NB4 (cell line): ENCODE data around the gene ZNF516.

ENCODE experiments used
- DNase-seq: peaks from one replicate; pipeline ENCODE4 v3.0.0; 2010; ENCODE audit warnings: low read depth
- H3K4me3 ChIP-seq: one replicate; pipeline ENCODE4 v1.5.1; 2011; ENCODE audit warnings: mild to moderate bottlenecking, low read depth, low read length, moderate library complexity
- CTCF ChIP-seq: IDR thresholded peaks from one replicate; pipeline ENCODE4 v1.5.1; 2012; ENCODE audit warnings: low read depth, low read length
- MAX ChIP-seq: IDR thresholded peaks from 2 replicates; pipeline ENCODE4 v1.6.1; 2011; ENCODE audit warnings: low read depth, low read length
- MYC ChIP-seq: IDR thresholded peaks from 2 replicates; pipeline ENCODE4 v1.6.1; 2011; ENCODE audit warnings: low read depth, low read length
- POLR2A ChIP-seq: IDR thresholded peaks from 2 replicates; pipeline ENCODE4 v1.6.1; 2011; ENCODE audit warnings: mild to moderate bottlenecking; ENCODE audit not compliant: insufficient read length; ENCODE audit errors: extremely low read depth

The ZNF516 gene

GRCh38 chr18:76522551-76522950, 27.5 kb upstream of the ZNF516 start:
- no peak overlapping the region for H3K4me3 ChIP-seq
- no peak for DNase-seq
- TF ChIP-seq MYC = no peak
- no peak for TF ChIP-seq CTCF
- no peak for TF ChIP-seq MAX
- no peak for TF ChIP-seq POLR2A

DNA sequence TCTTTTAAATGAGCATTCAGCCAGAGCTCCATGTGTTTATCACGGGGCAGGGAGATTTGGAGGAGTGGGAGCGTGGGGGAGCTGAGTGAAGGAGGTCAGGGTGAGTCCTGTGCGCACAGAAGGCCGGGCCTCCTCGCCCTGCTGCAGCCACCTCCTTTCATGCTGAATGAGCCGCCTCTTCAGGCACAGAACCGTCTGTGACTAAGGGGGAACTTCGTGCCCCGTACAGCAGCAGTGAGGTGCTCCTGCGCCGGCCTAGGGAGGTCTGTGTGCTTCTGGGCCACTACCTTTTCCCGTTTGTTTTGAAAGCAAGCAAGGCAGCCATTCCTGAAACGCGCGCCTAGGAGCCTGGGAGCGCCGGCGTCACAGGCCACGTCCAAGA, 27.1 kb upstream of the ZNF516 start:
- no peak for TF ChIP-seq MYC
- no peak for TF ChIP-seq POLR2A
- no peak for TF ChIP-seq CTCF
- TF ChIP-seq MAX = no peak
- no peak for DNase-seq
- H3K4me3 ChIP-seq = no peak overlapping the region

DNA sequence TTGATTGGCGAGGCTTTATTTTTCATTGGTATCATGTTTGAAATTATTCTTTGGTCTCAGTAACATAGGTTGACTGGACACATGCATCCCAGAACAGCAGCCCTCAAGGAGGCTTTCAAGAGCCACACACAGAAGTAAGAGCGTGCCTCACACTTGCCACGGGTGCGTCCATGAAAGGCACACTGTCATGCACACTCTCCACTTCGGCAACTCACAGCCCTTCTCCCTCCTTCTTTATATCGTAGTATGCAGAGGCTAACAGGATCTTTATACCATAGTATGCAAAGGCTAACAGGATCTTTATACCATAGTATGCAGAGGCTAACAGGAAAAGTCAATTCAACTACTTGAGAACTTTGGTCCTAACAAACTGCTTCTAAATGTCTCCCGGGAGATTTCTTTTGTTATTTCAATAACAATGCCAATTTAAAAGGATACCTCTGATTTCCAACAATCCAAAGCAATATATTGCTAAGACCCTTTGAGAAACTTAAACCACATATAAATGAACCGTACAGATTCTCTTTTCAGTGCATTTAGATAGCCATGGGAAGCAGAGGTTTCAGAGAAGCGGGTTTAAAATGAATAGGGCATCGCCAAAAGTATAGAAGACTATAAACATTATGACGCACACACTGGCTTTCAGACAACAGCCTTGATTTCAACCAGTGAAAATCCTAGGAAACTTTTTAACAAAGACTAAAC, 26.5 kb upstream of the ZNF516 start:
- no peak for DNase-seq
- TF ChIP-seq CTCF (no peak), MYC (no peak), MAX (no peak), POLR2A (no peak)
- no peak overlapping the region for H3K4me3 ChIP-seq

DNA sequence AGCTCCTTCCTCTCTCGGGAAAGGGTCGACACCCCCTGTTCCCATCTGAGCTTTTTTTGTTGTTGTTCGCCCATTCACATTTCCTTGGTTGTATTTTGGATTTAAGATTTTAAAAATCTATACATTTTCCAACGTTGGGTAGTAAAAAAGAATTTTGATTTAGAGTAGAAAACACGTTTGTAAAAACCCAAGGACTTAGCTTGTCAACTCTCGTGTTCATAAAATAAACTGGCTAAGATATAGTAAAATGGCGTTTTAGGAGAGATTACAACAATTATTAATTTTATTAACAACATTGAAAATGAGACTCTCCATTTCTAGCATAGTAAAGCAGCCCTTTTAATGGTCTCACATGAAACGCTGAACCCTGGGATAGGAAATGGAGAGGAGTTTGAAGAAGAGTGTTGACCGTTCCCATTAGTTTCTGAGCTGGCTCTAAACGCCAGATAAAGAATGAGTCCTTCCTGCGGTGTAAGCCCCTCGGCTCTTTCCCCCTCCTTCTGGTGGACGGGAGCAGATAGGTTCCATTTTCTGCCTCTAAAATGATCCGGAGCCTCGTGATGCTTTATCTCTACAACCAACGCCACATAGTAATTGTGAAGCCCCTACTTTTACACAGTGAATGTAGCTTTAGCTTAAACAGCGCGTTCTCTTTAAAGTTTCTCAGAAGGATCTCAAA, 24.0 kb upstream of the ZNF516 start:
- no peak overlapping the region for H3K4me3 ChIP-seq
- no peak for DNase-seq
- TF ChIP-seq CTCF (no peak), MAX (no peak), MYC (no peak), POLR2A (no peak)

DNA sequence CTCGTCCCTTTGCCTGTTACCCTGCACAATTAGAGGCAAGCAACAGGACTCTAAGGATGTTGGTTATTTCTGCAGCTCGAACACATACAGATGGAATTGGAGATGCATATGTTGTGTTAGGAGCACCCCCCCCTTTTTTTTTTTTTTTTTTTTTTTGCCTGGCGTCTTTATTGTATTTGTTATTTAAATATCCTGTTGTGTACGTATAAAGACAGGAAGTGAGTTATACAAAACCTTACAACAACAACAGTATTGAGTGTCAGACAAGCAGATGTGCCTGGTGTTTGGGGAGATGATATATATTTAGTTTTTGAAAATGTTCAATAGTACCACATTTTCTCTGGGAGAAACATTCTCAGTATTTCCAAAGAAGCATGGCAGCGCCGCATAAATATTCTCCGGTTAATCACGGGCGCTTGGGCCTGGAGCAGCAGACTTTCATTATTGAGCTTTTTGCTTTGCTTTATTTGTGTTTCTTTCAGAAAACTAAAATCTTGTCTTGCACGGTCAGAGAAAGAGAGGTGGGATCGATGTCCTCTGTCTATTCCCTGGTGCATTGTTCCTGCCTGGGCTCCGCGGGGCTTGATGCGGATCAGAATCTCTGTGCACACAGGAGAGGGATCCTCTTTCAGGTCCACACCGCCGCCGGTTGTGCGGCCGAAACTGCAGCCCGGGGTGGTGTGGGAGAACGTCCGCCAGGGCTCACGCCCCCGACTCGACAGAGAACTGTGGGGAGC, 23.2 kb upstream of the ZNF516 start:
- H3K4me3 ChIP-seq = peak overlapping the region; percentile 9
- DNase-seq = peak; percentile 37

More for the DNA sequence above, 23.2 kb upstream of the ZNF516 start:
- TF ChIP-seq POLR2A (no peak), CTCF (no peak), MYC (no peak), MAX (no peak)
